ENCODE measurements around the gene ANXA2. TPM values are rescaled to one million over a fixed set of nuclear protein-coding genes. Genes with fewer than 3 reads are reported as not detected.

ANXA2 gene
- polyA plus RNA-seq, 1 of the 3 experiments (the other 2 are of a cell fraction): 4,669 TPM

GRCh38 chr15:60353245-60353920 is 44.4 kb downstream of the ANXA2 start:
- TF ChIP-seq GABPA (IDR thresholded peaks at IDR 0.05; ENCODE audit: low read depth): no peak
- no peak for TF ChIP-seq YY1 (IDR thresholded peaks at IDR 0.05; ENCODE audit: low read depth)
- peak; percentile 28; the same call in 1 of the 2 replicates for TF ChIP-seq TCF12 (IDR thresholded peaks at IDR 0.05)
- 0 out of 2 replicates have a peak, but pooled peaks have one; percentile 20 for TF ChIP-seq JUND (IDR thresholded peaks at IDR 0.05)
- TF ChIP-seq FOSL2 (IDR thresholded peaks at IDR 0.05; ENCODE audit: borderline replicate concordance, low read depth): 0 out of 2 replicates have a peak, but pooled peaks have one; percentile 30
- no peaks in the 10 kb centered on the region for H3K9me3 ChIP-seq
- no peak overlapping the region for H3K4me3 ChIP-seq (ENCODE audit: low read depth in 2 of 2, low read length in 1 of 2)
- H3K4me2 ChIP-seq: no peak overlapping the region
- WGBS (ENCODE audit: low lambda C conversion rate): 56% methylated on average over 5 of the region's 5 CpGs
- H3K4me1 ChIP-seq (ENCODE audit: control insufficient read depth in 1 of 2, insufficient read depth in 2 of 2, low read depth in 1 of 2, low read length in 1 of 2): peaks cover 8 to 9% of the 10 kb centered on the region in 2 experiments; a peak in 3 of 4 replicates
- H3K36me3 ChIP-seq (replicated peaks in 1 of 2; ENCODE audit: control insufficient read depth in 1 of 2, insufficient read depth in 2 of 2, low read length in 1 of 2): peaks cover 82 to 93% of the 10 kb centered on the region in 2 experiments
- peaks cover 94% of the 10 kb centered on the region for H3F3A ChIP-seq (replicated peaks; ENCODE audit: insufficient read depth)
- no peaks in the 10 kb centered on the region for H3K9me2 ChIP-seq
- ChIA-PET POLR2A (no interaction called here), CTCF (interaction anchor here (1.7 to 1.9 kb wide), 2 partner anchors 27 to 167 kb away, joined by 7 to 8 read pairs; no protein-coding TSS in a partner anchor)
- H3K9ac ChIP-seq: no peak overlapping the region
- no peak overlapping the region for H2AFZ ChIP-seq (ENCODE audit: low read depth)
- H3K79me2 ChIP-seq (ENCODE audit: insufficient read depth): peaks cover 61% of the 10 kb centered on the region
- peaks cover 93% of the 10 kb centered on the region for H4K20me1 ChIP-seq (ENCODE audit: insufficient read depth)
- H3K27me3 ChIP-seq (ENCODE audit: insufficient read depth): no peaks in the 10 kb centered on the region
- no peak for DNase-seq
- peak overlapping the region in 1 of 2 experiments; percentile 65; a peak in 2 of 4 replicates for H3K27ac ChIP-seq (ENCODE audit: low read depth in 2 of 2, low read length in 1 of 2)

GRCh38 chr15:60352525-60352924 is 45.3 kb downstream of the ANXA2 start:
- Histone ChIP-seq H4K20me1 (ENCODE audit: insufficient read depth) (peaks cover 92% of the 10 kb centered on the region), H3K9me3 (no peaks in the 10 kb centered on the region), H3K27me3 (ENCODE audit: insufficient read depth) (no peaks in the 10 kb centered on the region), H3K79me2 (ENCODE audit: insufficient read depth) (peaks cover 52% of the 10 kb centered on the region), H3K27ac (ENCODE audit: low read depth in 2 of 2, low read length in 1 of 2) (peak overlapping the region; percentile 13 to 65; a peak in 3 of 4 replicates), H3K9me2 (no peaks in the 10 kb centered on the region), H3F3A (replicated peaks; ENCODE audit: insufficient read depth) (peaks cover 92% of the 10 kb centered on the region), H3K4me2 (no peak overlapping the region), H3K9ac (no peak overlapping the region), H3K36me3 (replicated peaks in 1 of 2; ENCODE audit: control insufficient read depth in 1 of 2, insufficient read depth in 2 of 2, low read length in 1 of 2) (peaks cover 82 to 91% of the 10 kb centered on the region in 2 experiments), H3K4me1 (ENCODE audit: control insufficient read depth in 1 of 2, insufficient read depth in 2 of 2, low read depth in 1 of 2, low read length in 1 of 2) (peaks cover 2 to 9% of the 10 kb centered on the region in 2 experiments; a peak in 2 of 4 replicates), H2AFZ (ENCODE audit: low read depth) (no peak overlapping the region), H3K4me3 (ENCODE audit: low read depth in 2 of 2, low read length in 1 of 2) (no peak overlapping the region)
- WGBS (ENCODE audit: low lambda C conversion rate): 72% methylated on average over 2 of the region's 2 CpGs
- TF ChIP-seq JUND (IDR thresholded peaks at IDR 0.05): no peak
- TF ChIP-seq NFIC (IDR thresholded peaks at IDR 0.05; ENCODE audit: borderline replicate concordance): no peak
- no peak for TF ChIP-seq EP300 (IDR thresholded peaks at IDR 0.05; ENCODE audit: borderline replicate concordance in 1 of 2, low read depth in 1 of 2, low read length in 1 of 2)
- TF ChIP-seq RXRA (IDR thresholded peaks at IDR 0.05; ENCODE audit: borderline replicate concordance, low read depth): no peak
- TF ChIP-seq RCOR1 (IDR thresholded peaks at IDR 0.05; ENCODE audit: low read length): no peak
- no peak for TF ChIP-seq POLR2AphosphoS5 (IDR thresholded peaks at IDR 0.05; ENCODE audit: low read depth, low read length)
- TF ChIP-seq EZH2phosphoT487 (IDR thresholded peaks at IDR 0.05; ENCODE audit: borderline replicate concordance, low read depth): no peak
- no peak for TF ChIP-seq TCF12 (IDR thresholded peaks at IDR 0.05)
- no peak for TF ChIP-seq RAD21 (IDR thresholded peaks at IDR 0.05; ENCODE audit: low read length)
- TF ChIP-seq SIN3A (IDR thresholded peaks at IDR 0.05; ENCODE audit: borderline replicate concordance, low read depth, low read length): no peak
- TF ChIP-seq, protein P1, sequence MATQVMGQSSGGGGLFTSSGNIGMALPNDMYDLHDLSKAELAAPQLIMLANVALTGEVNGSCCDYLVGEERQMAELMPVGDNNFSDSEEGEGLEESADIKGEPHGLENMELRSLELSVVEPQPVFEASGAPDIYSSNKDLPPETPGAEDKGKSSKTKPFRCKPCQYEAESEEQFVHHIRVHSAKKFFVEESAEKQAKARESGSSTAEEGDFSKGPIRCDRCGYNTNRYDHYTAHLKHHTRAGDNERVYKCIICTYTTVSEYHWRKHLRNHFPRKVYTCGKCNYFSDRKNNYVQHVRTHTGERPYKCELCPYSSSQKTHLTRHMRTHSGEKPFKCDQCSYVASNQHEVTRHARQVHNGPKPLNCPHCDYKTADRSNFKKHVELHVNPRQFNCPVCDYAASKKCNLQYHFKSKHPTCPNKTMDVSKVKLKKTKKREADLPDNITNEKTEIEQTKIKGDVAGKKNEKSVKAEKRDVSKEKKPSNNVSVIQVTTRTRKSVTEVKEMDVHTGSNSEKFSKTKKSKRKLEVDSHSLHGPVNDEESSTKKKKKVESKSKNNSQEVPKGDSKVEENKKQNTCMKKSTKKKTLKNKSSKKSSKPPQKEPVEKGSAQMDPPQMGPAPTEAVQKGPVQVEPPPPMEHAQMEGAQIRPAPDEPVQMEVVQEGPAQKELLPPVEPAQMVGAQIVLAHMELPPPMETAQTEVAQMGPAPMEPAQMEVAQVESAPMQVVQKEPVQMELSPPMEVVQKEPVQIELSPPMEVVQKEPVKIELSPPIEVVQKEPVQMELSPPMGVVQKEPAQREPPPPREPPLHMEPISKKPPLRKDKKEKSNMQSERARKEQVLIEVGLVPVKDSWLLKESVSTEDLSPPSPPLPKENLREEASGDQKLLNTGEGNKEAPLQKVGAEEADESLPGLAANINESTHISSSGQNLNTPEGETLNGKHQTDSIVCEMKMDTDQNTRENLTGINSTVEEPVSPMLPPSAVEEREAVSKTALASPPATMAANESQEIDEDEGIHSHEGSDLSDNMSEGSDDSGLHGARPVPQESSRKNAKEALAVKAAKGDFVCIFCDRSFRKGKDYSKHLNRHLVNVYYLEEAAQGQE (IDR thresholded peaks at IDR 0.05; ENCODE audit: low read depth, low read length): no peak
- CTCF ChIA-PET: interaction anchor here (1.7 to 1.9 kb wide), 2 partner anchors 26 to 168 kb away, joined by 7 to 8 read pairs; no protein-coding TSS in a partner anchor
- DNase-seq: no peak
- POLR2A ChIA-PET: no interaction called here
